ENCODE data around the gene CHST15. TPM values are rescaled to one million over a fixed set of nuclear protein-coding genes. Genes with fewer than 3 reads are reported as not detected.

Gene CHST15
- total RNA-seq, 4 donors from 2014 or later: 43.2 to 104 (median 81.5) TPM

GRCh38 chr10:124071141-124071540 lies 22.3 kb downstream of the CHST15 start:
- Histone ChIP-seq H3K9me3 (no peaks in the 10 kb centered on the region), H3K4me3 (replicated peaks in 1 of 3) (no peak overlapping the region), H3K27me3 (no peaks in the 10 kb centered on the region), H3K4me1 (peaks cover 32 to 34% of the 10 kb centered on the region in 2 donors), H3K36me3 (no peaks in the 10 kb centered on the region), H3K27ac (no peak overlapping the region)
- DNase-seq: no peak
- intact Hi-C loops (cut with DNase I): no loop called here
- TF ChIP-seq POLR2A (IDR thresholded peaks at IDR 0.05): no peak
- no peak for TF ChIP-seq CTCF (IDR thresholded peaks at IDR 0.05)
- WGBS, 2 donors: 87 to 90% methylated on average over 5 of the region's 5 CpGs

- H3K4me1 ChIP-seq: peaks cover 32 to 34% of the 10 kb centered on the region in 2 donors
- no peaks in the 10 kb centered on the region for H3K27me3 ChIP-seq
- no peaks in the 10 kb centered on the region for H3K36me3 ChIP-seq
- H3K4me3 ChIP-seq (replicated peaks in 1 of 3): no peak overlapping the region
- DNase-seq: no peak
- no peak overlapping the region for H3K27ac ChIP-seq
- no peaks in the 10 kb centered on the region for H3K9me3 ChIP-seq
- WGBS, 2 donors: 93 to 95% methylated on average over 10 of the region's 10 CpGs
- TF ChIP-seq POLR2A (IDR thresholded peaks at IDR 0.05): no peak
- no peak for TF ChIP-seq CTCF (IDR thresholded peaks at IDR 0.05)
- intact Hi-C loops (cut with DNase I): no loop called here
Measured at GRCh38 chr10:124070666-124071065, 22.7 kb downstream of the CHST15 start.

GRCh38 chr10:124069341-124070264 lies 23.8 kb downstream of the CHST15 start:
- H3K4me3 ChIP-seq (replicated peaks in 1 of 3): no peak overlapping the region
- no peaks in the 10 kb centered on the region for H3K36me3 ChIP-seq
- peaks cover 30 to 34% of the 10 kb centered on the region in 2 donors for H3K4me1 ChIP-seq
- no peaks in the 10 kb centered on the region for H3K9me3 ChIP-seq
- intact Hi-C loops (cut with DNase I): no loop called here
- no peak overlapping the region for H3K27ac ChIP-seq
- TF ChIP-seq POLR2A (IDR thresholded peaks at IDR 0.05) (no peak), CTCF (IDR thresholded peaks at IDR 0.05) (no peak)
- no peaks in the 10 kb centered on the region for H3K27me3 ChIP-seq
- 89 to 92% methylated on average over 11 of the region's 11 CpGs for WGBS, 2 donors
- DNase-seq: no peak

- WGBS, 2 donors: 77 to 78% methylated on average over 3 of the region's 3 CpGs
- Histone ChIP-seq H3K27me3 (no peaks in the 10 kb centered on the region), H3K4me1 (peaks cover 35 to 39% of the 10 kb centered on the region in 2 donors), H3K9me3 (no peaks in the 10 kb centered on the region), H3K36me3 (no peaks in the 10 kb centered on the region), H3K27ac (no peak overlapping the region), H3K4me3 (replicated peaks in 1 of 3) (no peak overlapping the region)
- TF ChIP-seq CTCF (IDR thresholded peaks at IDR 0.05) (no peak), POLR2A (IDR thresholded peaks at IDR 0.05) (no peak)
- intact Hi-C loops (cut with DNase I): no loop called here
- no peak for DNase-seq
Measured at GRCh38 chr10:124068929-124069328, 24.5 kb downstream of the CHST15 start.

- intact Hi-C loops (cut with DNase I): no loop called here
- Histone ChIP-seq H3K4me3 (replicated peaks in 1 of 3) (no peak overlapping the region), H3K36me3 (no peaks in the 10 kb centered on the region), H3K27ac (no peak overlapping the region), H3K9me3 (no peaks in the 10 kb centered on the region), H3K4me1 (peaks cover 44 to 49% of the 10 kb centered on the region in 2 donors), H3K27me3 (no peaks in the 10 kb centered on the region)
- no peak for DNase-seq
- TF ChIP-seq POLR2A (IDR thresholded peaks at IDR 0.05): no peak
- no peak for TF ChIP-seq CTCF (IDR thresholded peaks at IDR 0.05)
- 86 to 93% methylated on average over 14 of the region's 14 CpGs for WGBS, 2 donors
Measured at GRCh38 chr10:124067825-124068400, 25.5 kb downstream of the CHST15 start.
